ENCODE data around the gene SCGB2B2.
A peak's percentile ranks its signal among the peaks of the same experiment; 100 is the strongest.
"Not testable (repeated sequence)": the region's sequence is repeated elsewhere in the genome, so short reads cannot be mapped to it uniquely, and the experiment has no call there.

Gene SCGB2B2

GRCh38 chr19:34676697-34677385 is at the start of gene SCGB2B2:
Gene SCGB2B2, minus strand, starts transcription at chr19:34677159. Its CDS starts 82,596 bp downstream, at chr19:34594563.
- DNase-seq: peak; percentile 58

- no peak for DNase-seq
Observed at GRCh38 chr19:34725400-34725799, 48.4 kb upstream of the SCGB2B2 start.

GRCh38 chr19:34722353-34722752 is 45.4 kb upstream of the SCGB2B2 start:
- no peak for DNase-seq

- DNase-seq: no peak
Observed at GRCh38 chr19:34715357-34715756, 38.4 kb upstream of the SCGB2B2 start.

- DNase-seq: no peak
Observed at GRCh38 chr19:34713262-34713637, 36.3 kb upstream of the SCGB2B2 start.

GRCh38 chr19:34712395-34713261 is 35.7 kb upstream of the SCGB2B2 start:
- peak; percentile 64 for DNase-seq

GRCh38 chr19:34711890-34712289 is 34.9 kb upstream of the SCGB2B2 start:
- no peak for DNase-seq

GRCh38 chr19:34707661-34708060 is 30.7 kb upstream of the SCGB2B2 start:
- DNase-seq: no peak

GRCh38 chr19:34692549-34692948 is 15.6 kb upstream of the SCGB2B2 start:
- no peak for DNase-seq

GRCh38 chr19:34690372-34690771 is 13.4 kb upstream of the SCGB2B2 start:
- no peak for DNase-seq

- DNase-seq: no peak
Observed at GRCh38 chr19:34688592-34688991, 11.6 kb upstream of the SCGB2B2 start.

GRCh38 chr19:34687348-34687747 is 10.4 kb upstream of the SCGB2B2 start:
- DNase-seq: no peak

- DNase-seq: no peak
Observed at GRCh38 chr19:34686455-34686854, 9.5 kb upstream of the SCGB2B2 start.

GRCh38 chr19:34685266-34685665 is 8.3 kb upstream of the SCGB2B2 start:
- not testable (repeated sequence) for DNase-seq

- no peak for DNase-seq
Observed at GRCh38 chr19:34681478-34681877, 4.5 kb upstream of the SCGB2B2 start.

- DNase-seq: no peak
Observed at GRCh38 chr19:34678421-34678820, 1.5 kb upstream of the SCGB2B2 start.

- DNase-seq: no peak
Observed at GRCh38 chr19:34678085-34678412, 1.1 kb upstream of the SCGB2B2 start.

GRCh38 chr19:34677386-34678084 is 576 bp upstream of the SCGB2B2 start, which contains the start of gene ZNF302:
Gene ZNF302, plus strand, starts transcription at chr19:34677678. Its CDS starts 1,127 bp downstream, at chr19:34678805.
- peak; percentile 99 for DNase-seq

GRCh38 chr19:34675919-34676318 is 1.0 kb downstream of the SCGB2B2 start:
- DNase-seq: no peak

- DNase-seq: no peak
Observed at GRCh38 chr19:34675250-34675649, 1.7 kb downstream of the SCGB2B2 start.

GRCh38 chr19:34673590-34673989 is 3.4 kb downstream of the SCGB2B2 start:
- DNase-seq: no peak

GRCh38 chr19:34671972-34672371 is 5.0 kb downstream of the SCGB2B2 start:
- no peak for DNase-seq

GRCh38 chr19:34669305-34669704 is 7.7 kb downstream of the SCGB2B2 start:
- no peak for DNase-seq

GRCh38 chr19:34668690-34669089 is 8.3 kb downstream of the SCGB2B2 start:
- not testable (repeated sequence) for DNase-seq

Data from islet precursor cell (in vitro differentiated cells).